Activated T-helper 1 cell treated with anti-CD3 and anti-CD28 coated beads, Interleukin-12 subunit alpha, Interleukin-12 subunit beta, Interleukin-2, Interleukin-4 antibody, amounts not matched to agents 30 ng/mL and 10 ng/mL and 1 ng/mL, durations not matched to agents 14 hours and 24 hours and 36 hours (primary cell): ENCODE measurements around the gene PPFIA1. TPM values are rescaled to one million over a fixed set of nuclear protein-coding genes. Genes with fewer than 3 reads are reported as not detected.
"Not testable (repeated sequence)": the region's sequence is repeated elsewhere in the genome, so short reads cannot be mapped to it uniquely, and the experiment has no call there.

Experiments used
- DNase-seq: peaks from one replicate; pipeline ENCODE4 v3.0.0; 2021; ENCODE audit warnings: low spot score
- H3K27ac Mint-ChIP-seq: one replicate; pipeline ENCODE4 v1.8.0; 2021; ENCODE audit warnings: mild to moderate bottlenecking, mixed read lengths
- H3K27me3 Mint-ChIP-seq: one replicate; pipeline ENCODE4 v1.8.0; 2022; ENCODE audit warnings: mild to moderate bottlenecking, moderate library complexity, mixed read lengths; ENCODE audit not compliant: insufficient read depth
- H3K36me3 Mint-ChIP-seq: one replicate; pipeline ENCODE4 v1.8.0; 2021; ENCODE audit warnings: low read depth, mixed read lengths
- H3K4me1 Mint-ChIP-seq: one replicate; pipeline ENCODE4 v1.8.0; 2021; ENCODE audit warnings: low read depth, mixed read lengths
- H3K4me3 Mint-ChIP-seq: one replicate; pipeline ENCODE4 v1.8.0; 2021; ENCODE audit warnings: mild to moderate bottlenecking, moderate library complexity, mixed read lengths
- H3K9me3 Mint-ChIP-seq: one replicate; pipeline ENCODE4 v1.8.0; 2021; ENCODE audit warnings: mixed read lengths
- intact Hi-C: fragments of 100-400 bp; cut with micrococcal nuclease; formaldehyde crosslinking; loops from one replicate; pipeline ENCODE4 v1.15.1; 2024
- total RNA-seq: library from RNA; stranded (reverse); gene quantifications from 2 replicates; pipeline ENCODE4 v1.2.3, GENCODE V29; 2022

PPFIA1 gene
- total RNA-seq, 1 donor from 2014 or later, result 56.8 TPM

- no peaks in the 10 kb centered on the region for H3K9me3 Mint-ChIP-seq
- intact Hi-C loops, result no loop called here
- H3K27ac Mint-ChIP-seq, result no peak overlapping the region
Observed at GRCh38 chr11:70324376-70325115, 54.1 kb downstream of the PPFIA1 start.

GRCh38 chr11:70325824-70326223, 55.3 kb downstream of the PPFIA1 start:
- Mint-ChIP-seq H3K27ac (no peak overlapping the region), H3K36me3 (peaks cover 37% of the 10 kb centered on the region), H3K27me3 (no peaks in the 10 kb centered on the region), H3K4me3 (no peak overlapping the region), H3K4me1 (no peaks in the 10 kb centered on the region), H3K9me3 (no peaks in the 10 kb centered on the region)
- intact Hi-C loops, result no loop called here
- DNase-seq, result no peak

More at GRCh38 chr11:70324376-70325115, 54.1 kb downstream of the PPFIA1 start:
- H3K4me3 Mint-ChIP-seq, result no peak overlapping the region
- H3K27me3 Mint-ChIP-seq, result no peaks in the 10 kb centered on the region
- peaks cover 29% of the 10 kb centered on the region for H3K36me3 Mint-ChIP-seq
- no peaks in the 10 kb centered on the region for H3K4me1 Mint-ChIP-seq
- DNase-seq, result no peak

- Mint-ChIP-seq H3K4me1 (no peaks in the 10 kb centered on the region), H3K27ac (no peak overlapping the region), H3K4me3 (no peak overlapping the region), H3K27me3 (no peaks in the 10 kb centered on the region), H3K9me3 (no peaks in the 10 kb centered on the region), H3K36me3 (peaks cover 36% of the 10 kb centered on the region)
- no peak for DNase-seq
- intact Hi-C loops, result no loop called here
Observed at GRCh38 chr11:70326365-70326811, 55.9 kb downstream of the PPFIA1 start.

- peaks cover 34% of the 10 kb centered on the region for H3K36me3 Mint-ChIP-seq
- intact Hi-C loops, result no loop called here
- no peak for DNase-seq
- no peaks in the 10 kb centered on the region for H3K27me3 Mint-ChIP-seq
- no peaks in the 10 kb centered on the region for H3K9me3 Mint-ChIP-seq
- H3K4me3 Mint-ChIP-seq, result no peak overlapping the region
- no peak overlapping the region for H3K27ac Mint-ChIP-seq
- H3K4me1 Mint-ChIP-seq, result no peaks in the 10 kb centered on the region
Observed at GRCh38 chr11:70326833-70327232, 56.3 kb downstream of the PPFIA1 start.

- Mint-ChIP-seq H3K27me3 (no peaks in the 10 kb centered on the region), H3K4me1 (no peaks in the 10 kb centered on the region), H3K9me3 (no peaks in the 10 kb centered on the region), H3K4me3 (no peak overlapping the region), H3K27ac (no peak overlapping the region), H3K36me3 (peaks cover 37% of the 10 kb centered on the region)
- intact Hi-C loops, result no loop called here
- no peak for DNase-seq
Observed at GRCh38 chr11:70327717-70328116, 57.2 kb downstream of the PPFIA1 start.

- Mint-ChIP-seq H3K4me3 (no peak overlapping the region), H3K27me3 (no peaks in the 10 kb centered on the region), H3K36me3 (peaks cover 45% of the 10 kb centered on the region), H3K9me3 (no peaks in the 10 kb centered on the region), H3K27ac (no peak overlapping the region), H3K4me1 (peaks cover 6% of the 10 kb centered on the region)
- intact Hi-C loops, result no loop called here
- no peak for DNase-seq
Observed at GRCh38 chr11:70328556-70328955, 58.1 kb downstream of the PPFIA1 start.

- H3K4me3 Mint-ChIP-seq, H3K27me3 Mint-ChIP-seq, H3K9me3 Mint-ChIP-seq, H3K27ac Mint-ChIP-seq, intact Hi-C loops, DNase-seq, H3K4me1 Mint-ChIP-seq: not testable (repeated sequence)
- H3K36me3 Mint-ChIP-seq, result peaks cover 51% of the 10 kb centered on the region
Observed at GRCh38 chr11:70331320-70331843, 60.9 kb downstream of the PPFIA1 start.

GRCh38 chr11:70331901-70332300, 61.4 kb downstream of the PPFIA1 start:
- intact Hi-C loops, result no loop called here
- no peak overlapping the region for H3K27ac Mint-ChIP-seq
- no peak overlapping the region for H3K4me3 Mint-ChIP-seq
- H3K36me3 Mint-ChIP-seq, result peaks cover 50% of the 10 kb centered on the region
- no peaks in the 10 kb centered on the region for H3K27me3 Mint-ChIP-seq
- no peaks in the 10 kb centered on the region for H3K9me3 Mint-ChIP-seq
- DNase-seq, result no peak
- H3K4me1 Mint-ChIP-seq, result peaks cover 6% of the 10 kb centered on the region

- no peak overlapping the region for H3K4me3 Mint-ChIP-seq
- H3K4me1 Mint-ChIP-seq, result peaks cover 6% of the 10 kb centered on the region
- DNase-seq, result no peak
- peaks cover 50% of the 10 kb centered on the region for H3K36me3 Mint-ChIP-seq
- H3K27me3 Mint-ChIP-seq, result no peaks in the 10 kb centered on the region
- intact Hi-C loops, result no loop called here
- no peaks in the 10 kb centered on the region for H3K9me3 Mint-ChIP-seq
- no peak overlapping the region for H3K27ac Mint-ChIP-seq
Observed at GRCh38 chr11:70332567-70332966, 62.1 kb downstream of the PPFIA1 start.

- Mint-ChIP-seq H3K4me3 (no peak overlapping the region), H3K36me3 (peaks cover 51% of the 10 kb centered on the region), H3K27me3 (no peaks in the 10 kb centered on the region), H3K27ac (no peak overlapping the region), H3K4me1 (peaks cover 6% of the 10 kb centered on the region), H3K9me3 (no peaks in the 10 kb centered on the region)
- DNase-seq, result no peak
- intact Hi-C loops, result no loop called here
Observed at GRCh38 chr11:70333261-70333660, 62.8 kb downstream of the PPFIA1 start.

GRCh38 chr11:70334351-70334995, 64.0 kb downstream of the PPFIA1 start:
- intact Hi-C loops, result no loop called here
- H3K4me1 Mint-ChIP-seq, result peaks cover 6% of the 10 kb centered on the region
- no peak for DNase-seq
- H3K36me3 Mint-ChIP-seq, result peaks cover 51% of the 10 kb centered on the region
- no peaks in the 10 kb centered on the region for H3K9me3 Mint-ChIP-seq
- H3K27ac Mint-ChIP-seq, result no peak overlapping the region
- H3K4me3 Mint-ChIP-seq, result no peak overlapping the region
- H3K27me3 Mint-ChIP-seq, result no peaks in the 10 kb centered on the region

- no peaks in the 10 kb centered on the region for H3K27me3 Mint-ChIP-seq
- DNase-seq, result no peak
- no peaks in the 10 kb centered on the region for H3K9me3 Mint-ChIP-seq
- peaks cover 6% of the 10 kb centered on the region for H3K4me1 Mint-ChIP-seq
- H3K36me3 Mint-ChIP-seq, result peaks cover 44% of the 10 kb centered on the region
- intact Hi-C loops, result no loop called here
- H3K4me3 Mint-ChIP-seq, result no peak overlapping the region
- H3K27ac Mint-ChIP-seq, result no peak overlapping the region
Observed at GRCh38 chr11:70335511-70335910, 65.0 kb downstream of the PPFIA1 start.

- DNase-seq, result no peak
- no peak overlapping the region for H3K27ac Mint-ChIP-seq
- no peaks in the 10 kb centered on the region for H3K9me3 Mint-ChIP-seq
- peaks cover 43% of the 10 kb centered on the region for H3K36me3 Mint-ChIP-seq
- no peak overlapping the region for H3K4me3 Mint-ChIP-seq
- intact Hi-C loops, result no loop called here
- no peaks in the 10 kb centered on the region for H3K4me1 Mint-ChIP-seq
- H3K27me3 Mint-ChIP-seq, result no peaks in the 10 kb centered on the region
Observed at GRCh38 chr11:70338594-70338993, 68.1 kb downstream of the PPFIA1 start.
